GM18868 (cell line): Measurements from ENCODE around the gene PIGK.

Experiments
- ATAC-seq: cut with Tn5 transposase; IDR thresholded peaks from one replicate; pipeline ENCODE4 v1.9.1; 2021; ENCODE audit warnings: mild to moderate bottlenecking, moderate library complexity; ENCODE audit not compliant: unreplicated experiment

PIGK gene

DNA sequence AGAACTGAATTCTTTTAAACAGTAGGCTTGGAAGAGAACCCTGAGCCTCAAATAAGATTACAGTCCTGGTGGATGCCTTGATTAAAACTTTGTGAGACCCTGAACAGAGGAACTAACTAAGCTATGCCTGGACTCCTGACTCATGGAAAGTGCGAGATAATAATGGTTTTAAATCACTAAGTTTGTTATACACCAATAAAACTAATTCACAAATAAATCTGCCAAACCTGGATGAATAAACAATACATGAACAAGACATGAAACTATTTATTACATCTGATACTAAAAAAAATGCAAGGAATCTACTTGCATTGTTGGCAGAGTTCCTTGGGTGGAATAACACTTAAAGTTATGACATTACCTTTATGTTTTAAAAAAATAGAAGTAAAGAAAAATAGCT, 118.4 kb downstream of the PIGK start:
- ATAC-seq = no peak

DNA sequence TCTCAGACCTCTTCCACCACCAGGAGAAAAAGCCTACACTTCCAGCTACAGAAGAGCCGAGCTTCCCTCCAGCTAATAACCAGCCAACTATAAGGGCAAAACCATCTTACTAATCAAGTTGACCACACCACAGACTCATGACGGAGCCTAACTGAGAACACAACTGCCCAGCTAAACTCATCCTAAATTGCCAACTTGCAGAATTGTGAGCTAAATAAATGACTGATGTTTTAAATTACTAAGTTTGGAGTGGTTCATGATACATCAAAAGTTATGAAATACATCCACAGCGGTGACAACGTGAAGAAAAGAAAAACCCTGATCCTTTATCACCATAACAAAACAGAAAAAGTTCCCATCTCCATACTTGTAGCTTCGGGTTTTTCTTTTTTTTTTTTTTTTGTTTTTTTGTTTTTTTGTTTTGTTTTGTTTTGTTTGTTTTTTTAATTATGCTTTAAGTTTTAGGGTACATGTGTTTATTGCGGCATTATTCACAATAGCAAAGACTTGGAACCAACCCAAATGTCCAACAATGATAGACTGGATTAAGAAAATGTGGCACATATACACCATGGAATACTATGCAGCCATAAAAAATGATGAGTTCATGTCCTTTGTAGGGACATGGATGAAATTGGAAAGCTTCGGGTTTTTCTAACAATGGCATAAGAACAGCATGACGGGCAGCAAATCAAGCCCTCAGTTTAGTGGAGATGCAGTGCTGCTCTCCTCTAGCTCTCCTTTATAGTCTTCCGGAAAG, 122.6 kb downstream of the PIGK start:
- ATAC-seq = no peak

DNA sequence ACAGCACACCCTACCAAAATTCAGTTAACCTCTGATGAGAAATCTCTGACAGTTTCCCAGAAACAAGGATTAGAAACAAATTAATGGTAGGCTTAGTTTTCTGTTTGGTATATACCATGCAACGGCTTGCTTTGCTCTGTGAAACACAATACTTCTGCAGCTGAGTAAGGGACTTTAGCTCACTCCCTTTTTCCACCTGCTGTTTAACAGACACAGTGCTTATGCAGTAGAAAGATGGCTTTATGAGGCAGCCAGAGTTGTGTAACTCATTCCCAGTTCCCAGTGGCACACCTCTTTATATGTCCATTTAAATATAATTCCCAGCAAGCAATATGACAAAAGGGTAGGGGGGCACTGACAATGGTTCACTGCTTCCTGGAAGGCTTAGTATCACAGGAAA, 124.0 kb downstream of the PIGK start:
- ATAC-seq = no peak

- no peak for ATAC-seq
Measured at GRCh38 chr1:77089756-77090155, 129.5 kb downstream of the PIGK start.

DNA sequence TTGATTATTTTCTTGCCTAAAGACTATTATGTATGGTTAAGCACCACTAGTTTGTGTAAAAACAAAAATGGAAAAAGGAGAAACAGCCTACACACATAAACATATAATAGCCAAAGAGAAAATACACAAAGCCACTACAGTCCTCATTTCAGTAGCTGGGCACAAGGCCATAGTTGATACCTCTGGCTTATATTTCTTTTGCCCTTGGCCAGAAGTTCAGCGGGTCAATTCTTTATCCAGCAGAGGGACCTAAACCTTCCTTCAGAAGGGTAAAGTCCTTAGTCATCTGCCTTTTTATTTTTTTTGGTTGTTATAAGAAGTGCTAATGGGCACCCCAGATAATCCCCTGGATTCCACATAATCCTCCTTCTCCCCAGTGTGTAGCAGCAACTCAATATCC, 134.1 kb downstream of the PIGK start:
- no peak for ATAC-seq

- ATAC-seq = no peak
Measured at GRCh38 chr1:77084457-77084856, 134.8 kb downstream of the PIGK start.

DNA sequence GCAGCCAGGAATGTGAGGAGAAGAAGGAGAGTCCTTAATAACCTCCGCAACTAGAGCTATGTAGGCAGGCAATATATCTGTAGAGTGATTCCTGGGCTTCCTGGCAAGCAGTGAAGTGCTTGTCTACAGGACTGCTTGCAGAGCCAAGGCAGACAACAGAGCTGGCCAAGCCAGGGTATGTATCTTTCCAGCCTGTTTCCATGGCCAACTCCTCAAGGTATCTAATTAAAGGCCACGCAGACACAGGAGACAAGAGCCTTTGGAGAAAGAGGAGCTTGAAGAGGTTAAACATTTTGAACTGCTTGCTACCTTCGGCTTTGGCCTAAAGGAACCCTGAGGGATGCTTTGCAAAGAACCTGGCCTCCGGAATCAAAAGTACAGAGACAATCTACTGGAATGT, 137.4 kb downstream of the PIGK start:
- no peak for ATAC-seq

DNA sequence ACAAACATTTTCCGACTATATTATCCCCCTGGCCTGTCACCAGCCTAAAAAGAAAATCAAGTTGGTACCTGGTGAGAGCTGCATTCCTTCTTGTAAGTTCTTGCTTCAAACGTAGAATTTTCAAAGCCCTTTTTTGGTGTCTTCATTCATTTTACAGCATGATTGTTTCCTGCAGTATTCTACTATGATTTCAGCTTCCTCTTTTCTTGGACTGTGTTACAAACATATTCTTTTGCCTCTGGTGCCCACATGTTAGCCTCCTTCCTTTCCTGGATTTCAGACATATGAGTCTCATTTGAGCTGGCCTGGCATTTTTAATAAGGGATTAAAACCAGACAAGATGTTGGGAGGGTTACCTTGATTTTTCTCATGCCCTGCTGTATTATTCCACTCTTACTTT, 142.5 kb downstream of the PIGK start:
- no peak for ATAC-seq

GRCh38 chr1:77068013-77068412, 151.2 kb downstream of the PIGK start:
- ATAC-seq = no peak

- ATAC-seq = no peak
Measured at GRCh38 chr1:77065693-77066342, 153.4 kb downstream of the PIGK start.

DNA sequence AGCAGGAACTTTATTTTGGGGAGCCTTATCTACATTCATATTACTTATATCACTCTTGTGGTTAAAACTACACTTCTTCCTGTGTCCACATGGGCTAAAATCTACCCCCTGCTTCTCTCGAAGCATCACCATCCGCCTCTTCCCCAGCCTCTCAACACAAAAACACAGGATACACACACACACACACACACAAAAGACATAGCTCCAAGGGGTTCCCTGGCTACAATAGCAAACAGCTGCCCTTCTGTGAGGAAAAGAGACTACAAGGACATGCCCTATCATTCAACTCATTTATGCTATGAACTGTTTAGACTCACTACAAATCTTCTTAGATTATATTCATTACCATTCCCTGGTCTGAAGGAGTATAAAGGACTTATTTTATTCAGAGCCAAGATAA, 155.0 kb downstream of the PIGK start:
- ATAC-seq = no peak

- no peak for ATAC-seq
Measured at GRCh38 chr1:77063118-77063517, 156.1 kb downstream of the PIGK start.

DNA sequence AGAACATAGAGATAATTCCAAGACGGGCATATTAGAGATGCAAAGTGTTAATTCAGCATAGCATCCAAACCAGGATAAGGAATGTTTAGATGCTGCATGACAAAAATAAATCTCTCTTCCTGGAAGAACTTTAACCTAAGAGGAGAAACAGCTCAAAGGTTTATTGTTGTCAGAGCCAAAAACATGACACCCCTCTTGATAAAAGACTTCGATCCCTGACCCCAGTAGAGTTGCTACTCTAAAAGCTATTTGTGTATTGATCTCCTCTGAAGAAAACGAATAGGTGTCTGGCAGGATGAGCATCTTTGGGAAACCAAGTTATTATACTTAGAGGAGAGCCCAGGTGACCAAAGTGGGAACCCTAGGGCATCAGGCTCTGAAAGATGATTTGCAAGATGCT, 158.1 kb downstream of the PIGK start:
- ATAC-seq = no peak

DNA sequence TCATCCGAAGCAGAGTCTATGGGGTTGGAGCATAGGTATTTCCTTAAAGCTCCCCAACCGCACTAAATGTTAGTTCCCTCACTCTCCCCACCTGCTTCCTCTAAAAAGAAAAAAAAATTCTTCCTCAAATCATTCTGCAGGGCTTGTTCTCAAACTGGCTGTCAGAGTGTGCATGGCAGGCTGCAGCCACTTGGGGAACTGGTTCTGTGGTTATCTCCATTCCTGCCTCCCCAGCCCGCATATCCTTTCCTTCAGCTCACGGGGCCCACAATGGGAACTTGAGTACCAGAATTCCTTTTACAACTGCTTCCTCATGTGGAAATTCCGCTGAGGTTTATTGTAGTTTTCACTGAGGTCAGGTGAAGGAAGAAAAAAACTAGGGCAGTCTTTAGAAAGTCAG, 159.2 kb downstream of the PIGK start:
- no peak for ATAC-seq

DNA sequence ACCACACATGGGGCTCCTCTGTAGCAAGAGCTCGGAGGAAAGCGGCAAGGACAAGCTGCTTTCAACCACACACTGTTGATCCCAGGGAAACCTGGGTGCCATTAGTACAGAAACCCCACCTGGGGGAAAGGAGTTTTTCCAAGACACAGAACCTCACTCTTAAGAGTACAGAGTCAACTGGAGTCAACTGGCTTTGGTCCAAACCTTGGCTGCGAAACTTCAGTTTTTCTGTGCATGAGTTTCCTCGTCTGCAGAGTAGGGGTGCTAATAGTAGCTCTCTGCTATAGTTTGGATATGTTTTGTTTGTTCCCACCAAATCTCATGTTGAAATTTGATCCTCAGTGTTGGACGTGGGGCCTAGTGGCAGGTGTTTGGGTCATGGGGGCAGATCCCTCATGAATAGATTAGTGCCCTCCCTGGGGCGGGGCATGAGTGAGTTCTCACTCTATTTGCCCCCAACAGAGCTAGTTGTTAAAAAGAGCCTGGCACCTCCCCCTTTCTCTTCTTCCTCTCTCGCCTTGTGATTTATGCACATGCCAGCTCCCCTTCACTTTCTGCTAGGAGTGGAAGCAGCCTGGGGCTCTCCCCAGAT, 161.1 kb downstream of the PIGK start:
- no peak for ATAC-seq

- no peak for ATAC-seq
Measured at GRCh38 chr1:77056525-77056924, 162.7 kb downstream of the PIGK start.

DNA sequence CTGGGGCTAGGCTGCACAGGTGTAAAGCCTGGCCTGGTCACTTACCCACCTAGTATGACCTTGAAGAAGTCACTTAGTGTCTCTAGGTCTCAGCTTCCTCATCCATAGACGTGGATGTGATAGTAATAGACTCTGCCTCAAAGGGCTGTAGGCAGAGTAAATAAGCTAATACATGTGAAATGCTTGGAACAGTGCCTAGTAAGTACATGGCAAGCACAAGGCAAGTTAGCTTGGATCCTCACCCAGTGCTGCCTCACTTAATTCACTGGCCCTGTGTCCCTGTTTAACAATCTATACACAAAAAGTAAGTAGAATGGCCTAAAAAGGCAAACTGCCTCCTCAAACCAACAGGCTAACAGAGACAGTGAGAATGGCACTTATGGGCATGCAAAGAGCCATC, 167.8 kb downstream of the PIGK start:
- ATAC-seq = no peak

DNA sequence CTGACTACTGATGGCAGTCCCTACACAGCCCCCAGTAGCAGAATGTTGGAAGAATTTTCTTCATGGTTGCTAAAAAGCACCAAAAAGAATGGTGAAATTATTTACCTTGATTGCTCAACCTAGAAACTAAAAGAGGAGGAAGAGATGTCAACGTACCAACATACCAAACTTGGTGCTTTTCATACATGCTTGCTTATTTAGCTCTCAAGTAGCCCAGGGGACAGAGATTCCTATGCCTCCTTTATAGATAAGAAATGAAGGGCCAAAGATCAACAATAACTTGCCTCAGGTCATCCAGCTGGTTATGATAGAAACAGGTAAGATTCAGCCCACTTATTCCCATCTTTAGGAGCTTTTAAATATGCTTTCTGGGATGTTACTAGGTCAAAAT, 170.6 kb downstream of the PIGK start:
- ATAC-seq = no peak

GRCh38 chr1:77047978-77048614, 171.1 kb downstream of the PIGK start:
- no peak for ATAC-seq

DNA sequence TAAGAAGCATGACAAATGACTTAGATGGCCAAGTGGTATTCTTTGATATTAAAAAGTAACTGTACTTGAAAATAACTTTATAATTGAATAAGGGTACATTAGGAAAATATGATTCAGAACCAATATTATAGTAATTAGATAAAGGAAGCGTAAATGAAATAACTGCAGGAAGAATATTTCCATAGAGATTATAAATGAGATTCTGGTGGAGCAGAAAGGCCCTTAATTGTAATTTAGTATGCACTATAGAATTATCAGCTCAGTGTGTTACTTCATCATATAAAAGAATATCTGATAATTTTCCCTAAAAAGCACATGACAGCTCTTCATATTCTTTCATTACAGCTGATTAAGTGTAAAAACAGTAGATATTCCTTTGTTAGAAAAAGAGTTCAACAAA, 171.7 kb downstream of the PIGK start:
- ATAC-seq = no peak

GRCh38 chr1:77044133-77044849, 174.9 kb downstream of the PIGK start:
- no peak for ATAC-seq
